HG03439 (cell line): Measurements from ENCODE around the gene CCDC57.
"Not testable (repeated sequence)": the region's sequence is repeated elsewhere in the genome, so short reads cannot be mapped to it uniquely, and the experiment has no call there.

Source experiments
- ATAC-seq: cut with Tn5 transposase; IDR thresholded peaks from one replicate; pipeline ENCODE4 v1.9.1; 2021; ENCODE audit warnings: mild to moderate bottlenecking, moderate library complexity; ENCODE audit not compliant: unreplicated experiment

CCDC57 gene

GRCh38 chr17:82205720-82206508 is 6.7 kb downstream of the CCDC57 start:
- ATAC-seq, result peak; percentile 69

- no peak for ATAC-seq
These were observed 7.6 kb downstream of the CCDC57 start for GRCh38 chr17:82204831-82205719.

GRCh38 chr17:82203920-82204319 is 8.7 kb downstream of the CCDC57 start:
- no peak for ATAC-seq

- no peak for ATAC-seq
These were observed 9.7 kb downstream of the CCDC57 start for GRCh38 chr17:82202981-82203380.

GRCh38 chr17:82201498-82201910 is 11.1 kb downstream of the CCDC57 start:
- no peak for ATAC-seq

- no peak for ATAC-seq
These were observed 11.7 kb downstream of the CCDC57 start for GRCh38 chr17:82200743-82201497.

- ATAC-seq, result no peak
These were observed 12.5 kb downstream of the CCDC57 start for GRCh38 chr17:82200135-82200534.

- ATAC-seq, result no peak
These were observed 13.1 kb downstream of the CCDC57 start for GRCh38 chr17:82199496-82199895.

- no peak for ATAC-seq
These were observed 14.6 kb downstream of the CCDC57 start for GRCh38 chr17:82198092-82198491.

GRCh38 chr17:82195675-82196672 is 16.7 kb downstream of the CCDC57 start:
- ATAC-seq, result no peak

GRCh38 chr17:82194765-82195164 is 17.9 kb downstream of the CCDC57 start:
- no peak for ATAC-seq

- ATAC-seq, result no peak
These were observed 19.0 kb downstream of the CCDC57 start for GRCh38 chr17:82193520-82194220.

- ATAC-seq, result not testable (repeated sequence)
These were observed 19.6 kb downstream of the CCDC57 start for GRCh38 chr17:82193050-82193449.

GRCh38 chr17:82188001-82188961 is 24.4 kb downstream of the CCDC57 start:
- no peak for ATAC-seq

- no peak for ATAC-seq
These were observed 25.1 kb downstream of the CCDC57 start for GRCh38 chr17:82187500-82187899.

GRCh38 chr17:82186221-82186620 is 26.4 kb downstream of the CCDC57 start:
- ATAC-seq, result no peak

- no peak for ATAC-seq
These were observed 27.9 kb downstream of the CCDC57 start for GRCh38 chr17:82184761-82185160.
